ENCODE results near the gene FHOD3.
"Not testable (repeated sequence)": the region's sequence is repeated elsewhere in the genome, so short reads cannot be mapped to it uniquely, and the experiment has no call there.

Gene FHOD3

GRCh38 chr18:36455931-36456330, 158.4 kb downstream of the FHOD3 start:
- no peak for DNase-seq

- DNase-seq: no peak
These were observed 159.1 kb downstream of the FHOD3 start for GRCh38 chr18:36456622-36457021.

GRCh38 chr18:36457683-36458082, 160.2 kb downstream of the FHOD3 start:
- DNase-seq: no peak

GRCh38 chr18:36458306-36458705, 160.8 kb downstream of the FHOD3 start:
- DNase-seq: no peak

GRCh38 chr18:36459203-36459602, 161.7 kb downstream of the FHOD3 start:
- no peak for DNase-seq

GRCh38 chr18:36459786-36460185, 162.3 kb downstream of the FHOD3 start:
- no peak for DNase-seq

- no peak for DNase-seq
These were observed 162.9 kb downstream of the FHOD3 start for GRCh38 chr18:36460324-36460850.

- DNase-seq: no peak
These were observed 163.3 kb downstream of the FHOD3 start for GRCh38 chr18:36460854-36461253.

GRCh38 chr18:36461551-36461987, 164.1 kb downstream of the FHOD3 start:
- no peak for DNase-seq

- not testable (repeated sequence) for DNase-seq
These were observed 166.0 kb downstream of the FHOD3 start for GRCh38 chr18:36463516-36463915.

GRCh38 chr18:36464126-36464651, 166.7 kb downstream of the FHOD3 start:
- no peak for DNase-seq

- no peak for DNase-seq
These were observed 167.8 kb downstream of the FHOD3 start for GRCh38 chr18:36465276-36465675.

- DNase-seq: no peak
These were observed 168.5 kb downstream of the FHOD3 start for GRCh38 chr18:36465970-36466369.

GRCh38 chr18:36467614-36468013, 170.1 kb downstream of the FHOD3 start:
- DNase-seq: no peak

- DNase-seq: no peak
These were observed 170.6 kb downstream of the FHOD3 start for GRCh38 chr18:36468161-36468560.

GRCh38 chr18:36469461-36469860, 171.9 kb downstream of the FHOD3 start:
- no peak for DNase-seq

GRCh38 chr18:36470896-36471295, 173.4 kb downstream of the FHOD3 start:
- no peak for DNase-seq

GRCh38 chr18:36471393-36471792, 173.9 kb downstream of the FHOD3 start:
- no peak for DNase-seq

- no peak for DNase-seq
These were observed 178.9 kb downstream of the FHOD3 start for GRCh38 chr18:36476433-36476832.

GRCh38 chr18:36477776-36478175, 180.3 kb downstream of the FHOD3 start:
- DNase-seq: no peak

GRCh38 chr18:36481201-36481657, 183.7 kb downstream of the FHOD3 start:
- no peak for DNase-seq

- DNase-seq: no peak
These were observed 184.4 kb downstream of the FHOD3 start for GRCh38 chr18:36481935-36482334.

GRCh38 chr18:36484591-36484990, 187.1 kb downstream of the FHOD3 start:
- no peak for DNase-seq

GRCh38 chr18:36485772-36486171, 188.3 kb downstream of the FHOD3 start:
- DNase-seq: no peak

GRCh38 chr18:36488131-36488530, 190.6 kb downstream of the FHOD3 start:
- DNase-seq: no peak
